H1 (cell line): Measurements from ENCODE around the gene MARCHF9. TPM values are rescaled to one million over a fixed set of nuclear protein-coding genes. Genes with fewer than 3 reads are reported as not detected.

Experiments used
- ASH2L ChIP-seq: fragments of 200-600, 300-600 bp; sonication (generic); IDR thresholded peaks from one replicate; pipeline ENCODE4 v1.7.1; 2017; ENCODE audit warnings: low read length
- BRCA1 ChIP-seq: IDR thresholded peaks from 2 replicates; pipeline ENCODE4 v1.6.1; 2012; ENCODE audit warnings: low read depth, low read length, improper control_type of control experiment
- CBX8 ChIP-seq: fragments of 300-800, 300-1000 bp; sonication (generic); IDR thresholded peaks from 2 replicates; pipeline ENCODE4 v1.7.1; 2016; ENCODE audit warnings: low read depth, low read length, borderline replicate concordance
- CEBPB ChIP-seq: IDR thresholded peaks from 2 replicates; pipeline ENCODE4 v1.6.1; 2012; ENCODE audit warnings: low read depth, low read length
- CHD2 ChIP-seq: IDR thresholded peaks from 2 replicates; pipeline ENCODE4 v1.6.1; 2012; ENCODE audit warnings: low read length, improper control_type of control experiment
- CREB1 ChIP-seq: IDR thresholded peaks from 2 replicates; pipeline ENCODE4 v1.6.1; 2012; ENCODE audit warnings: inconsistent platforms
- EZH2 ChIP-seq: fragments of 200-600 bp; sonication (generic); IDR thresholded peaks from 2 replicates; pipeline ENCODE4 v1.7.1; 2012; ENCODE audit warnings: low read depth, mild to moderate bottlenecking, moderate library complexity, low read length, inconsistent platforms; ENCODE audit not compliant: severe bottlenecking
- GTF2F1 ChIP-seq: IDR thresholded peaks from 2 replicates; pipeline ENCODE4 v1.6.1; 2012; ENCODE audit warnings: low read depth, low read length, improper control_type of control experiment, borderline replicate concordance
- HDAC2 ChIP-seq, 2 experiments: fragments of 300-600 bp in 1 of 2; sonication (generic) in 1 of 2; IDR thresholded peaks; 2 replicates each; pipeline ENCODE4 v1.6.1; 2011 to 2012; ENCODE audit warnings: low read depth in 2 of 2, low read length in 2 of 2, mild to moderate bottlenecking in 2 of 2, moderate library complexity in 2 of 2, borderline replicate concordance in 1 of 2, inconsistent platforms in 1 of 2
- HDAC6 ChIP-seq: IDR thresholded peaks from one replicate; pipeline ENCODE4 v1.7.1; 2012; ENCODE audit warnings: low read depth, mild to moderate bottlenecking, inconsistent platforms, low read length, moderate library complexity
- KDM1A ChIP-seq: fragments of 200-600, 300-600 bp; sonication (generic); IDR thresholded peaks from 2 replicates; pipeline ENCODE4 v1.7.1; 2016; ENCODE audit warnings: mild to moderate bottlenecking, low read length, borderline replicate concordance
- KDM4A ChIP-seq: IDR thresholded peaks from one replicate; pipeline ENCODE4 v1.7.1; 2012; ENCODE audit warnings: low read depth, mild to moderate bottlenecking, moderate library complexity, low read length, inconsistent platforms; ENCODE audit not compliant: severe bottlenecking
- MAFK ChIP-seq: IDR thresholded peaks from 2 replicates; pipeline ENCODE4 v1.6.1; 2012; ENCODE audit warnings: low read depth, mild to moderate bottlenecking, improper control_type of control experiment, low read length
- MAX ChIP-seq: IDR thresholded peaks from 2 replicates; pipeline ENCODE4 v1.6.1; 2012; ENCODE audit warnings: inconsistent platforms
- NANOG ChIP-seq: IDR thresholded peaks from 2 replicates; pipeline ENCODE4 v1.6.1; 2011; ENCODE audit warnings: low read length, low read depth, mild to moderate bottlenecking, inconsistent platforms; ENCODE audit not compliant: insufficient read depth, poor library complexity, severe bottlenecking
- POU5F1 ChIP-seq: IDR thresholded peaks from 2 replicates; pipeline ENCODE4 v1.6.1; 2011; ENCODE audit warnings: low read depth, mild to moderate bottlenecking, low read length, moderate library complexity
- RBBP5 ChIP-seq: IDR thresholded peaks from 2 replicates; pipeline ENCODE4 v1.7.1; 2012; ENCODE audit warnings: low read depth, mild to moderate bottlenecking, inconsistent platforms, low read length, moderate library complexity, borderline replicate concordance
- SP1 ChIP-seq: IDR thresholded peaks from 2 replicates; pipeline ENCODE4 v1.6.1; 2011; ENCODE audit warnings: low read depth, low read length
- SRF ChIP-seq: IDR thresholded peaks from 2 replicates; pipeline ENCODE4 v1.6.1; 2011; ENCODE audit warnings: mild to moderate bottlenecking, low read depth, low read length, moderate library complexity
- TAF1 ChIP-seq: IDR thresholded peaks from 2 replicates; pipeline ENCODE4 v1.6.1; 2011; ENCODE audit warnings: mild to moderate bottlenecking, low read depth, low read length
- TBP ChIP-seq: IDR thresholded peaks from 2 replicates; pipeline ENCODE4 v1.6.1; 2011; ENCODE audit warnings: low read depth, low read length, improper control_type of control experiment
- YY1 ChIP-seq: IDR thresholded peaks from 2 replicates; pipeline ENCODE4 v1.6.1; 2011; ENCODE audit warnings: low read depth, mild to moderate bottlenecking, low read length
- ZNF274 ChIP-seq: IDR thresholded peaks from 2 replicates; pipeline ENCODE4 v1.7.0; 2012; ENCODE audit warnings: low read length, borderline replicate concordance; ENCODE audit errors: extremely low read depth
- polyA plus RNA-seq, 7 experiments: library from polyadenylated mRNA; depleted of rRNA in 3 of 7; stranded (reverse) in 5 of 7; unstranded in 2 of 7; fragments of >200 nt in 5 of 7; fragments of 200-250 nt in 2 of 7; gene quantifications; 1 replicate in 5 of 7; 2 replicates in 1 of 7; 4 replicates in 1 of 7; pipeline versions ENCODE4 v1.2.1 to v1.2.3, GENCODE V29; 2011 to 2013; ENCODE audit warnings: missing spikeins in 2 of 7, mixed read lengths in 2 of 7
- total RNA-seq: library from RNA; stranded (reverse); fragmentation: NEBNext Ultra II Directional; extraction: Animal tissue kit (Norgen Biotek cat#: 25700); gene quantifications from 2 replicates; pipeline ENCODE4 v1.2.1, GENCODE V29; 2021
- TF ChIP-seq, protein P1 (sequence below): IDR thresholded peaks from 2 replicates; pipeline ENCODE4 v1.6.1; 2011; ENCODE audit warnings: low read length, improper control_type of control experiment

MARCHF9 gene
- total and polyA plus RNA-seq, 2 of the 8 experiments (the other 6 are each of a cell fraction or from before 2014, with no cell fraction given) = 6.4 to 7.8 TPM

- peak; percentile 61 for TF ChIP-seq KDM4A
- no peak for TF ChIP-seq POU5F1
- TF ChIP-seq SP1 = peak; percentile 9; the same call in 1 of the 2 replicates
- TF ChIP-seq TBP = no peak
- TF ChIP-seq HDAC2 (IDR thresholded peaks at IDR 0.05; ENCODE audit: borderline replicate concordance in 1 of 2, low read depth in 2 of 2, low read length in 2 of 2) = 0 out of 4 replicates have a peak, but pooled peaks of 1 of the 2 experiments have one; percentile 63
- TF ChIP-seq, protein P1, sequence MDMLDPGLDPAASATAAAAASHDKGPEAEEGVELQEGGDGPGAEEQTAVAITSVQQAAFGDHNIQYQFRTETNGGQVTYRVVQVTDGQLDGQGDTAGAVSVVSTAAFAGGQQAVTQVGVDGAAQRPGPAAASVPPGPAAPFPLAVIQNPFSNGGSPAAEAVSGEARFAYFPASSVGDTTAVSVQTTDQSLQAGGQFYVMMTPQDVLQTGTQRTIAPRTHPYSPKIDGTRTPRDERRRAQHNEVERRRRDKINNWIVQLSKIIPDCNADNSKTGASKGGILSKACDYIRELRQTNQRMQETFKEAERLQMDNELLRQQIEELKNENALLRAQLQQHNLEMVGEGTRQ = no peak
- TF ChIP-seq RBBP5 = 0 out of 2 replicates have a peak, but pooled peaks have one; percentile 33
- TF ChIP-seq NANOG = no peak
- no peak; the same call in 1 of the 2 replicates for TF ChIP-seq CREB1
- TF ChIP-seq YY1 = peak; percentile 31; the same call in 1 of the 2 replicates
- no peak for TF ChIP-seq CBX8
- TF ChIP-seq EZH2 = no peak
- TF ChIP-seq ZNF274 = no peak
- TF ChIP-seq CEBPB = no peak
- TF ChIP-seq SRF = no peak
- TF ChIP-seq HDAC6 = no peak
- TF ChIP-seq ASH2L = peak; percentile 74
- peak; percentile 31; the same call in 1 of the 2 replicates for TF ChIP-seq MAX
- no peak for TF ChIP-seq GTF2F1
- no peak for TF ChIP-seq MAFK
- TF ChIP-seq TAF1 = no peak
- no peak for TF ChIP-seq CHD2
- TF ChIP-seq KDM1A = no peak
- TF ChIP-seq BRCA1 = no peak
Measured at GRCh38 chr12:57754411-57755193, at the start of gene MARCHF9 (continued).
